Activated naive CD4-positive, alpha-beta T cell treated with Interleukin-2 at 50 U/mL for 16 hours (primary cell): ENCODE measurements around the gene CHRNB1.
"Not testable (repeated sequence)": the region's sequence is repeated elsewhere in the genome, so short reads cannot be mapped to it uniquely, and the experiment has no call there.

Experiments
- DNase-seq: peaks from one replicate; pipeline ENCODE4 v3.0.0-alpha.2; 2020

Gene CHRNB1

GRCh38 chr17:7468804-7469389 lies 24.0 kb downstream of the CHRNB1 start:
- no peak for DNase-seq

- DNase-seq = not testable (repeated sequence)
Observed at GRCh38 chr17:7469843-7470242, 25.0 kb downstream of the CHRNB1 start.

- not testable (repeated sequence) for DNase-seq
Observed at GRCh38 chr17:7470457-7470973, 25.7 kb downstream of the CHRNB1 start.

DNA sequence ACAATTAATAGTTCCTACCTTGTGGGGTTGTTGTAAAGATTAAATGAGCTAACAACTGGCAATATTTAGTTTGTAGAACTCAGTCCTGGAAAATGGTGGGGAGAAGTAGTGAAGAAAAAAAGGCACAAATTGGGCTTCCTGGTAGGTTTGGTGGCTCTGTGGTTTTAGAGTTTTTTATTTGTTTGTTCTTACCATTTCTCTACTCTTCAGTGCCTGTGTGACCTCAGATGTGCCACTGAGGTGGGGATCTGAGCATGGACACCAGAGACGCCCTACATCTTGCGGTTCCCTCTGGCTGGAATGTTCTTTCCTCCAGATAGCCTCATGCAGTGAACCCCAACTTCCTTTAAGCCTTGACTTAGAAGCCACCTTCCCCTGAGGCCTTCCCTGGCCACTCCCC lies 26.9 kb downstream of the CHRNB1 start:
- DNase-seq = no peak

DNA sequence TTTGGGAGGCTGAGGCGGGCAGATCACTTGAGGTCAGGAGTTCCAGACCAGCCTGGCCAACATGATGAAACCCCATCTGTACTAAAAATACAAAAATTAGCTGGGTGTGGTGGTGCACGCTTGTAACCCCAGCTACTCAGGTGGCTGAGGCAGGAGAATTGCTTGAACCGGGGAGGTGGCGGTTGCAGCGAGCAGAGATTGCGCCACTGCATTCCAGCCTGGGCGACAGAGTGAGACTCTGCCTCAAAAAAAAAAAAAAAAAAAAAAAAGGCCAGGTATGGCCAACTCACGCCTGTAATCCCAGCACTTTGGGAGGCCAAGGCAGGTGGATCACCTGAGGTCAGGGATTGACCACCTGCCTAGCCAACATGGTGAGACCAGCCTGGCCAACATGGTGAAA lies 29.9 kb downstream of the CHRNB1 start:
- not testable (repeated sequence) for DNase-seq

GRCh38 chr17:7475764-7476422 lies 31.0 kb downstream of the CHRNB1 start:
- no peak for DNase-seq

DNA sequence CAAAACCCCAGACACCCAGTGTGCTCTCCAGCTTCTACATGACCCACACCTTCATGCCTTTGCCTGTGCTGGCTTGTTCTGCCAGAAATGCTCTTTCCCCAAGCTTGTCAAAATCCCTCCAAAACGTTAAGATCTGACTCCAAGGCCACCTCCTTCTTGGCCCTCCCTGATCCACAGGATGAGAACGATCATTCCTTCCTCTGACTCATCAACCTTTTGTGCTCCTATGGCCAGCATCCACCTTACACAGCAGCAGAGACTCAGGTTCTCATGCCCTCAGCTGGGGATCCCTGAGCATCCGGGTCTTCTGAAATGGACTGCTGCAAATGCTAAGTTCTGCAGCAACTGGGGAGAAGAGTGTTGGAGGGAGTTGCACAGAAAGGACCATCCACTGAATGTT lies 31.6 kb downstream of the CHRNB1 start:
- no peak for DNase-seq

GRCh38 chr17:7476951-7477350 lies 32.1 kb downstream of the CHRNB1 start:
- DNase-seq = no peak

DNA sequence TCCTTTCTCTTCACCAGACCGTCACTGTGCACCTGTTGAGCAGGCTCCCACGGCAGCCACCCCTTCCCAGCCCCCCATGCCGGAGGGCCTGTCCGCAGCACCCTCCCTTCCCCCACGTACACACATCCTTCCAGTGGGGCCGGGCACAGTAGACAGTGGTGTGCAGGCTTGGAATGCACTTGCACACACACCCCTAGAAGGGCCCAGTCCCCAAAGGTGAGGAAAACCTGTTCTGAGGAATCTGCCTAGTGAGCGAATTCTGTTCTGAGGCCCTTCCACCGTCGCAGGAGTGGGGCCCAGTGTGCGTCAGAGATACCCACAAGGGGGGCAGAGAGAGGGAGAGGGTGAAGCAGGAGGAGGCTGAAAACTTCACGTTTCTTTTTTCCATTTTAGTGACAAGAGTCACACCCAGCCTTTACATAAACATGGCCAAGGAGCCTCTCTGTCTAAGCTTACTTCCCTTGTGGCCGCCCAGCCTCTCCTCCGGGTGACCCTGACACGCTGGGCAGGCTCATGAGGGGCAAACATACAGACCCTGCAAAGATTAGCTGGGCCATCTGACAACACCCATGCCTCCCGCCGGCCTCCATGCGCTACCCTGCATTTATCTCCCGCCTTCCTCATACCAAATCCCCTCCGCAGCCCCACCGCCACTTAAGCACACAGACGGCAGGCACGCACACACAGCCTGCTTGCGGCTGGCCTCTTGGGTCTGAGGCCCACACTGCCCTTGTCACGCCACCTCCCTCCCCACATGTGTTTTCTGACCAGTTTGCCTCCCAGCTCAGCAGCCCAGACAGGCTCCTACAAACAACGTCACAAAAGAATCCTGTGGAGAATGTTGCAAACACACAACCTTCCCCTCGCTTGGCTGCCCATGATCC lies 32.8 kb downstream of the CHRNB1 start:
- no peak for DNase-seq

- DNase-seq = peak; percentile 61
Observed at GRCh38 chr17:7478276-7479212, 33.7 kb downstream of the CHRNB1 start.

GRCh38 chr17:7479213-7480088 lies 34.6 kb downstream of the CHRNB1 start, which contains the start of gene ZBTB4:
TSS of gene ZBTB4 (minus strand) at chr17:7479631. CDS start at chr17:7466801, 12,830 bp downstream.
- DNase-seq = peak; percentile 64

DNA sequence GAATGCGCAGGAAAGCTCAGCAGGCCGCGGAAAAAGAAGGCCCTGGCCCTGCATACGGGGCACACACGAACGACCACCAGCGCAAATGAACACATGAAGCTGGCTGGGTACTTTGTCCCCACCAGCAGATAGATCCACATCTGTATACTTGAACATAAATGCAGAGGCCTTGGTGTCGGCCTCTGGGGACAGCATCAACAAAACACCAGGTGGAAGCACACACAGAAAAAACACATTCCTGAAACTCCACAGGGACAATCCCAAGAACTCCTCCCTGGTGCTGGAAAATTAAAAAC lies 35.2 kb downstream of the CHRNB1 start:
- DNase-seq = no peak

DNA sequence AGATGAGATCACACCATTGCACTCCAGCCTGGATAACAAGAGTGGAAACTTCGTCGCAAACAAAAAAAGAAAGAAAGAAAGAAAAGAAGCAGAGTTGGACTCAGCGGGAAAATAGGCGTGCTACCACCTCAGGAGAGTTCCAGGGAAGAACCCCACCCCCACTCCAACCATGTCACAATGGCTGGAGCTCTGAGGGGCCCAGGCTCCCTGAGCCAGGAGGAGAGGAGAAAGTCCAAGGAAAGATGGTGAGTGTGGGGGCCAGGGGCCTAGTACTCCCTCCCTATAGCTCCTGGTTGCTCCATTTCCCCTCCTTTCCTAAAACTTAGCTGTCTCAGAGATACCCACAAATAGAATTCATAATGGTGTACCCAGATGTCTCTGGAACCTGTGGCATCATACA lies 36.4 kb downstream of the CHRNB1 start, which contains the start of gene SLC35G6:
Gene SLC35G6 (plus strand): TSS at position 172 of the 400 bp plus-strand sequence. CDS start 71 bp downstream, at position 243.
- DNase-seq = not testable (repeated sequence)

DNA sequence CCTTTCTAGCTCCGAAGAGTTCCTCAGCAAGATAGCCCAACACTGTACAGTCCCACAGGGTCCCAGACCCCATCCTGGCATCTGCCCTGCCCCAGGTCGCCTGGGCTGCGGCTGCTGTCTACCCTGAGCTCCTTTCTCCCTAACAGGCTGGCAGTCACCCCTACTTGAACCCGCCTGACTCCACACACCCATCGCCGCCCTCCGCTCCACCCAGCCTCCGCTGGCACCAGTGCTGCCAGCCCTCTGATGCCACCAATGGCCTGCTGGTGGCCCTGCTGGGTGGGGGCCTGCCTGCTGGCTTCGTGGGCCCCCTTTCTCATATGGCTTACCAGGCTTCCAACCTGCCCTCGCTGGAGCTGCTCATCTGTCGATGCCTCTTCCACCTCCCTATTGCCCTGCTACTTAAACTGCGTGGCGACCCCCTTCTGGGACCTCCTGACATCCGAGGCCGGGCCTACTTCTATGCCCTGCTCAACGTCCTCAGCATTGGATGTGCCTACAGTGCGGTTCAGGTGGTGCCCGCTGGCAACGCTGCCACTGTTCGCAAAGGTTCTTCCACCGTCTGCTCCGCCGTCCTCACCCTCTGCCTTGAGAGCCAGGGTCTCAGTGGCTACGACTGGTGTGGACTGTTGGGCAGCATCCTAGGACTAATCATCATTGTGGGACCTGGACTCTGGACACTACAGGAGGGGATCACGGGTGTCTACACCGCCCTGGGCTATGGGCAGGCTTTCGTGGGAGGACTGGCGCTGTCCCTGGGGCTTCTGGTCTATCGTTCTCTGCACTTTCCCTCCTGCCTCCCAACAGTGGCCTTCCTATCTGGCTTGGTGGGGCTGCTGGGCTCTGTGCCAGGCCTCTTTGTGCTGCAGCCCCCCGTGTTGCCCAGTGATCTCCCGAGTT lies 37.2 kb downstream of the CHRNB1 start:
- not testable (repeated sequence) for DNase-seq

DNA sequence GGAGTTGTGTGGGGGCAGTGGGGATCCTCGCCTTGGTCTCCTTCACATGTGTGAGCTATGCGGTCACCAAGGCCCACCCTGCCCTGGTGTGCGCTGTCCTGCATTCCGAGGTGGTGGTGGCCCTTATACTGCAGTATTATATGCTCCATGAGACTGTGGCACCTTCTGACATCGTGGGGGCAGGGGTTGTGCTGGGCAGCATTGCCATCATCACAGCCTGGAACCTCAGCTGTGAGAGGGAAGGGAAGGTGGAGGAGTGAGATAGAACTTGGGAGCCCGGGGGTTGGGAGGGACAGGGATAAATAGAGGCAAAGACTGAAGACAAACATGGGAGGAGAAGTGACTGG lies 37.9 kb downstream of the CHRNB1 start:
- not testable (repeated sequence) for DNase-seq

DNA sequence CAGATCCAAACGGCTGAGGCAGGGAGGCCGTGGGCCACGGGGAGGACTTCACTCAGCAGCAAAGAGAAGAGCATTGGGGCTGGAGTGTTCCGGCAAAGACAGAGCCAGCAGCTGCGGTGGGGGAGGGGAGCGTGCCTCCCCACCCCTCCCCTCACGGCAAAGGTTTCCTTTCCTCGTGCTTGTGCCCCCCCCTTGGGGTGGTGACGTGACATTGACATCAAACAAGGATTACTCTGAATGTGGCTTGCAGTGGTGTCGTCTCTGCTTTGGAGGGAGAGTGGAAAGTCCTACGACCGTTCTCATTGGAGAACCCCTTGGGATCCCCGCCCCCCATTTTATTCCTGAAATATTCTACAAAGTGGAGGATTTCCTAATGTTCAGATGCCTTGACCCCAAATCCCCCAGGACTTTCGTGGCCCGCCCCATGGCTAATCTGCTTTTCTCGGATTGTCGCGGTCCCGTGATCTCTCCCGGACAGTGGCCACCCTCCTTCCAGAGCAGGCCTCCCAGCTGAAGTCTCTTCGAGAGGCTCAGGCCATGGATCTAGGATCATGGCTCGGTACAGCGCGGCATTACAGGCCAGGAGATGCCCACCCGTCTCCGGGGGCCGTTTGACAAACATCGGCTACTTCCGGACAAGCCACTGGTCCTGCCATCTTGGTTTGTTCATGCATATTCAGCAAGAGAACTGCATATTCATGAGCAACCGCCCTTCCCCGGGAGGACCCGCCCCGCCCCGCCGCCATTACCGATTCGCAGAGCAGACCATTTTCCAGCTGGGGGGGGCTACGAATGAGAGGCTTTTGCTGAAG lies 38.6 kb downstream of the CHRNB1 start:
- peak; percentile 94 for DNase-seq

DNA sequence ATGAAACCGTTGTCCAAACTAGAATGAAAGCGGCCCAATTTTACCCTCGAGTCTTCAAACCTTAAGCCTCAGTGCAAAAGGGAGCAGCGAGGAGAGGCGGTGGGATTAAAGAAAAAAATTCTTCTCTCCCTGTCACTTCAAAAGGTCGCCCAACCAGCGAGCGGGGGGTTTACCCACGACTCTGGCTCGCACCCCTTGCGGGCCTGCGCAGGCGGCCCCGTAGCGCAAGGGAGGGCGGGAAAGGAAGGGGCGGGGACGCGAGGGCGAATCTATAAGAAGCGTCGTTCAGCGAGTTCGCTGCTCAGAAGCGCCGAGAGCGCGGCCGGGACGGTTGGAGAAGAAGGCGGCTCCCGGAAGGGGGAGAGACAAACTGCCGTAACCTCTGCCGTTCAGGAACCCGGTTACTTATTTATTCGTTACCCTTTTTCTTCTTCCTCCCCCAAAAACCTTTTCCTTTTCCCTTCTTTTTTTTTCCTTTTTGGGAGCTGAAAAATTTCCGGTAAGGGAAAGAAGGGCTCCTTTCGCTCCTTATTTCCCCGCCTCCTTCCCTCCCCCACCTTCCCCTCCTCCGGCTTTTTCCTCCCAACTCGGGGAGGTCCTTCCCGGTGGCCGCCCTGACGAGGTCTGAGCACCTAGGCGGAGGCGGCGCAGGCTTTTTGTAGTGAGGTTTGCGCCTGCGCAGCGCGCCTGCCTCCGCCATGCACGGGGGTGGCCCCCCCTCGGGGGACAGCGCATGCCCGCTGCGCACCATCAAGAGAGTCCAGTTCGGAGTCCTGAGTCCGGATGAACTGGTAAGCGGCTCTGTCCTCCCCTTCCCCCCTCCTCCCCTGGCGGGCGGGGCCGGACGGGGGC lies 39.4 kb downstream of the CHRNB1 start, which contains the start of gene POLR2A:
Gene POLR2A (plus strand): TSS at position 300 of the 852 bp plus-strand sequence.
- peak; percentile 97 for DNase-seq

GRCh38 chr17:7484919-7485377 lies 40.1 kb downstream of the CHRNB1 start:
- no peak for DNase-seq
